Muscle of arm (tissue), 14 donors: ENCODE results near the gene RBM48. TPM values are rescaled to one million over a fixed set of nuclear protein-coding genes. Genes with fewer than 3 reads are reported as not detected.
"Not testable (repeated sequence)": the region's sequence is repeated elsewhere in the genome, so short reads cannot be mapped to it uniquely, and the experiment has no call there.

Source experiments
- DNase-seq: peaks from one replicate; pipeline ENCODE4 v3.0.0-alpha.2; 2013
- long read RNA-seq, 11 donors: transcript quantifications; one replicate each; lab custom pipeline, GENCODE V29; 2026
- polyA plus RNA-seq, 12 donors: library from polyadenylated mRNA; unstranded; fragments of 120-200 nt; gene quantifications; one replicate each; pipeline ENCODE4 v1.2.1, GENCODE V29; 2013; ENCODE audit not compliant: insufficient read length in 12 of 12

Gene RBM48
- polyA plus RNA-seq: 10 to 100 TPM in 10 of 12 donors, 1 to 10 TPM in 1, not detected in 1; 9.6 to 17.4 (median 13.9) TPM
- long read RNA-seq, donor 1, transcript RBM48-201 (5 exons, 1,742 nt): major isoform, 6 of 6 reads
- long read RNA-seq, donor 1, partial matches to known transcripts: 0 of 6 reads
- long read RNA-seq, donor 1, other reads (novel, unspliced or antisense): 0 of 6 reads
- long read RNA-seq, donor 2, full-length matches to known transcripts: 11 of 11 reads
- long read RNA-seq, donor 2, partial matches to known transcripts: 0 of 11 reads
- long read RNA-seq, donor 2, other reads (novel, unspliced or antisense): 0 of 11 reads
- long read RNA-seq, donor 3, partial matches to known transcripts: 0 of 2 reads
- long read RNA-seq, donor 3, other reads (novel, unspliced or antisense): 0 of 2 reads
- long read RNA-seq, donor 4, full-length matches to known transcripts: 1 of 1 reads
- long read RNA-seq, donor 4, partial matches to known transcripts: 0 of 1 reads
- long read RNA-seq, donor 4, other reads (novel, unspliced or antisense): 0 of 1 reads
- long read RNA-seq, donor 5, full-length matches to known transcripts: 9 of 9 reads
- long read RNA-seq, donor 5, partial matches to known transcripts: 0 of 9 reads
- long read RNA-seq, donor 5, other reads (novel, unspliced or antisense): 0 of 9 reads
- long read RNA-seq, donor 6, full-length matches to known transcripts: 3 of 3 reads
- long read RNA-seq, donor 6, partial matches to known transcripts: 0 of 3 reads
- long read RNA-seq, donor 6, other reads (novel, unspliced or antisense): 0 of 3 reads
- long read RNA-seq, donor 7, partial matches to known transcripts: 0 of 1 reads
- long read RNA-seq, donor 7, other reads (novel, unspliced or antisense): 0 of 1 reads
- long read RNA-seq, donor 8, full-length matches to known transcripts: 9 of 9 reads
- long read RNA-seq, donor 8, partial matches to known transcripts: 0 of 9 reads
- long read RNA-seq, donor 8, other reads (novel, unspliced or antisense): 0 of 9 reads
- long read RNA-seq, donor 9, full-length matches to known transcripts: 3 of 3 reads
- long read RNA-seq, donor 9, partial matches to known transcripts: 0 of 3 reads
- long read RNA-seq, donor 9, other reads (novel, unspliced or antisense): 0 of 3 reads
- long read RNA-seq, donor 10, full-length matches to known transcripts: 5 of 5 reads
- long read RNA-seq, donor 10, partial matches to known transcripts: 0 of 5 reads
- long read RNA-seq, donor 10, other reads (novel, unspliced or antisense): 0 of 5 reads
- long read RNA-seq, donor 11, partial matches to known transcripts: 0 of 4 reads
- long read RNA-seq, donor 11, other reads (novel, unspliced or antisense): 0 of 4 reads

GRCh38 chr7:92528188-92528957 is at the start of gene RBM48, which contains the start of gene PEX1:
RBM48 (plus strand) TSS chr7:92528795; CDS start chr7:92528814, 19 bp downstream.
PEX1 (minus strand) TSS chr7:92528520; CDS start chr7:92528435, 85 bp downstream.
- DNase-seq: peak; percentile 99

DNA sequence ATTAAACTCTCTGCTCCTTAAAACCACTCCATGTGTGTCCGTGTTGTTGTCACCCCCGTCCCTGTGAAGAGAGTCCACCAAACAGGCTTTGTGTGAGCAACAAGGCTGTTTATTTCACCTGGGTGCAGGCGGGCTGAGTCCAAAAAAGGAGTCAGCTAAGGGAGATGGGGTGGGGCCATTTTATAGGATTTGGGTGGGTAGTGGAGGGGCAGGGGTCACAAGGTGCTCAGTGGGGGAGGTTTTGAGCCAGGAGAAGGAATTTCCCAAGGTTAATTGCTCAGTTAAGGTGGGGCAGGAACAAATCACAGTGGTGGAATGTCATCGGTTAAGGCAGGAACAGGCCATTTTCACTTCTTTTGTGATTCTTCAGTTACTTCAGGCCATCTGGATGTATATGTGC is 49.4 kb upstream of the RBM48 start:
- DNase-seq: not testable (repeated sequence)

- not testable (repeated sequence) for DNase-seq
These were observed 45.0 kb upstream of the RBM48 start for GRCh38 chr7:92483624-92484023.

- DNase-seq: not testable (repeated sequence)
These were observed 44.4 kb upstream of the RBM48 start for GRCh38 chr7:92484226-92484625.

- no peak for DNase-seq
These were observed 43.2 kb upstream of the RBM48 start for GRCh38 chr7:92485267-92485892.

DNA sequence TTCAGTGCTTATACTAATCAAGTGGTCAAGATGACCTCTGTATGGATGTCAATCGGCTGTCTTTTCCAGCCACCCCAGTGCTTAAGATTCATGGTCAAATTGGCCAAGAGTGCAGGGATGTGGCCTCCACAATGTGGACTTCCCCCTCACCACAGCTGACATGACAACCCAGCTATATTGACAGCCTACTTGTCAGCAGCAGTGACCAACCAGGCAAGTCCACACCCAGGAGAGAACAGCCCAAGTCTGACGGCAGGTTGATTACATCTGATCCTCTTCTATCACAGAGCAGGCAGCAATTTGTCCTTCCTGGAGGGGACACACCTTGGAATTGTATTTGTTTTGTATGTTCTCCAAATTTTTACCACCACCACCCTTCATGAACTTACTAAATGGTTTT is 42.6 kb upstream of the RBM48 start:
- no peak for DNase-seq

- DNase-seq: no peak
These were observed 40.8 kb upstream of the RBM48 start for GRCh38 chr7:92487804-92488203.

- no peak for DNase-seq
These were observed 39.0 kb upstream of the RBM48 start for GRCh38 chr7:92489634-92490033.

DNA sequence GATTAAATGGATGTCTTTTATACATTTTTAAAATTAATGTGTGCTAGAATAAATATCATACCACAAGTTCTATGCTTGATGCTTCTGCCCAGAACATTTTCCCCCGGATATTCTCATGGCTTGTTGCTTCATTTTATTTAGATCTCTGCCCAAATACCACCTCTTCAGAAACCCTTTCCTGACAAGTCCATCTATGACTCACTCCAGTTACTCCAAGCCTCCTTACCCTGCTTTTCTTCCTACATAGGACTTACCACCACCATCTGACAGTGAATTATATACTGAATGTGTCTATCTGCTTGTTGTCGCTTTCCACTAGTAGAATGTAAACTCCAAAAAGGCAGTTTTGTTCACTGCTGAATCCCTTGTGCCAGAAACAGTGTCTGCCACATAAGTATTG is 31.7 kb upstream of the RBM48 start:
- no peak for DNase-seq

DNA sequence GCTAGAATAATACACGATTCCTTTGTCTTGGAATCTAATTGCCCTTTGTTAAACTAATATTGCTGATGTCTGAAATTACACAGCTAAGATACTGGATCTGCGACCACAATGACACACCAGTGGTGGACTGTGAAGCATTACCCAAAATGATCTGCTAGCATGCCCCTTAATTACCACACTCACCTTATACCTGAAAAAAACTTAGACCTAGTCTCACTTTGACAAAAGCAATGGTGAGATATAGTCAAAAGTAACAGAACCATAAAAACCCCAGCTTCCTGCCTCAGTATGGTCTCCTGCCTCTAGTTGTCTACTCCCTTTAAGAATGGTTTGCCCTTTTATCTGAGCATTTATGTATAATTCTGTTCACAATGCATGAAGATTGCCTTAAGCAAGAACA is 30.0 kb upstream of the RBM48 start:
- no peak for DNase-seq

DNA sequence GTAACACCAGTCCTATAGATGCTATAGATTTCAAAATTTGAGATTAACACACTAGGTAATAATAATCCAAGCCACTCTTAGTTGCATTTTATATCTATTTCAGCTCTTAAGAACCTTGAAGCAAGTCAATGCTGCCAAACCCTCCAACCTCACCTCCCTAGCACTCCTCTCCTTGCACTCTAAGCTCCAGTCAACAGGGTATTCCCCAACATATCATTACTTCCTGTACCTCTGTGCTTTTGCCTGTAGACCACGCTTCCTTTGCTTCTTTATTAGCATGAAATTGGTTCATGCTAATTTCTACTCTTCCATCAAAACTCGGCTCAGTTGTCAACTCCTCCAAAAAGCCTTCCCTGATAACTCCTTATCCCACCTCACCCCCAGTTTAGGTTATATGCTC is 24.8 kb upstream of the RBM48 start:
- no peak for DNase-seq

- no peak for DNase-seq
These were observed 24.0 kb upstream of the RBM48 start for GRCh38 chr7:92504563-92504962.

DNA sequence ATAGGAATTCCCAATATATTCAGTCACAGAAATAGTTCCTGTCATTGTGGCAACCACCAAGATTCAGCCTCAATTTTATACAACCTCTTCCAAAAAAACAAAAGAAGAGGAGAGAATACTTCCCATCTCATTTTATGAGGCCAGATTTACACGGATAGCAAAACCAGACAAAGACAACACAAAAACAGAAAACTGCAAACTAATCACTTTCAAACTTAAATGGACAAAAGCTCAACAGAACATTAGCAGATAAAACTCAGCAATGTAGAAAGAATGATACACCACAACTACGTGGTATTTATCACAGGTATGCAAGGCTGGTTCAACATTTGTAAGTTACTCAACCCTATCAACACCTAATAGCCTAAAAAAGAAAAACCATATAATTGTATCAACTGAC is 22.2 kb upstream of the RBM48 start:
- DNase-seq: no peak

DNA sequence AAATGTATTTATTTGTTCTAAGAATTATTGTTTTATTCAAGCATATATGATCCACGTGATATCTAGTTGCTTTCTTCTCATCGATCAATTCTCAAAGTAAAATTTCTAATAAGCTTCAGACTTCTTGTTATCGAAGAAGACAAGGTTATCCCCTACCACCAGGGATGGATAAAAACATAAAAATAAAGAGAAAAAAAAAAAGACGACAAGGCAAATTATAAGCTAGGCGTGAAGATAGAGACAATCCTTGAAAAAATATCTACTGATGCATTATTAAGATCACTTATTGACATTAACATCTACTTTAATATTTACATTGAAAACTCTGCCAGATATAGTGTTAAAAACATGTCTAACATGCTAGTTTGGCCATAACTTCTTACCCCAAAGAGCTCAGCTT is 19.6 kb upstream of the RBM48 start:
- DNase-seq: no peak

GRCh38 chr7:92513167-92513902 is 15.3 kb upstream of the RBM48 start:
- no peak for DNase-seq

GRCh38 chr7:92517631-92518030 is 11.0 kb upstream of the RBM48 start:
- no peak for DNase-seq

- DNase-seq: no peak
These were observed 8.6 kb upstream of the RBM48 start for GRCh38 chr7:92520024-92520423.

DNA sequence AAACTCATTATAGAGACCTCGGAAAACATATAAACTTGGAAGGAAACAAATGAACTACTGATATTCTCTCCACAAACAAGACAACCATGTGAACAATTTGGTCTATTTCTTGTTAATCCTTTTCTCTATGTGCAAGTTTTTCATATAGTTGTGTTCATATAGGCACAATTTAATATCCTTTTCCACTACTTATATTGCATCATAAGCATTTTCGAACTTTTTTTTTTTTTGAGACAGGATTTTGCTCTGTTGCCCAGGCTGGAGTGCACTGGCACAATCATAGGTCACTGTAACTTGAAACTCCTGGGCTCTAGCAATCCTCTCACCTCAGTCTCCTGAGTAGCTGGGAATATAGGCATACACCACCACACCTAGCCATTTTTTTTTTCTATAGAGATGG is 5.5 kb upstream of the RBM48 start:
- no peak for DNase-seq

GRCh38 chr7:92527300-92528187 is 1.1 kb upstream of the RBM48 start:
- peak; percentile 42 for DNase-seq
